Stimulated activated CD8-positive, alpha-beta memory T cell treated with anti-CD3 and anti-CD28 coated beads, Interleukin-15, amount 100 ng/mL, for 48 hours (primary cell): ENCODE measurements around the gene ARHGAP42.
"Not testable (repeated sequence)": the region's sequence is repeated elsewhere in the genome, so short reads cannot be mapped to it uniquely, and the experiment has no call there.

Source experiments
- DNase-seq, 2 donors: peaks; one replicate each; pipeline ENCODE4 v3.0.0-alpha.2; 2020; ENCODE audit warnings: low read depth in 2 of 2

Gene ARHGAP42

DNA sequence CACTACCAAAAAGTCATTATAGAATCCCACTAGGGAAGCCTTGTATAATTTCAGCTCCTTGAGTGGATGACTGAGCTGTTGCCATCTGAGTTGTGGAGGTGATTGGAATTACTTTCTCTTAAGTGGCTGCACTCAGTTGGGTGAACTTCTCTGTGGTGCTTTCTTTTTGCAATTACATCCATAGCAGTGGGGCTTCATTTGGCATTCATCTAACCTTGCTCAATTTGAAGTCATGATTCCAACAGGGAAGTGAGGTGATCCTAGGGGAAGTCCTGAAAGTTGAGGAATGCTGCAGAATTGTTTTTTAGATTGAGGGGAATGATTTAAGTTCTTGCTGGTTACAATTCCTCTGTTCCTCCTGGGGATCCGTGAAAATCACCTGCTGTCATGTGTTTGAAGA lies 39.6 kb downstream of the ARHGAP42 start:
- DNase-seq = no peak

DNA sequence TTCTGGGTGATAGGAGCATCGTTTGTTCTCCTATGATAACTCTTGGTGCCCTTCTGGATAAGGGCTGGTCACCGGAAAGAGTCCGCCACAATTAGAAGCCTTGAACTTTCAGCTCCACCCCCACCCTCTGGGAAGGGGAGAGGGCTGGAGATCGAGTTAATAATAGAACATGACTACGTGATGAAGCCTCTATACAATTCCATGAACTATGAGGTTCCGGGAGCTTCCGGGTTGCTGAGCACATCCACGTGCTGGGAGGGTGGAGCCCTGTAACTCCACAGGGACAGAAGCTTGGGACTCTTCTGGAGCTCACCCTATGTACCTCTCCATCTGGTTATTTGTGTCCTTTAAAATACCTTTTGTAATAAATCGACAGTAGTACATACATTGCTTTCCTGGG lies 40.3 kb downstream of the ARHGAP42 start:
- DNase-seq = no peak

- no peak for DNase-seq
These were observed 43.2 kb downstream of the ARHGAP42 start for GRCh38 chr11:100730266-100730665.

GRCh38 chr11:100731471-100731870 lies 44.4 kb downstream of the ARHGAP42 start:
- DNase-seq = no peak

- no peak for DNase-seq
These were observed 45.9 kb downstream of the ARHGAP42 start for GRCh38 chr11:100732949-100733348.

GRCh38 chr11:100734743-100735527 lies 47.8 kb downstream of the ARHGAP42 start:
- no peak for DNase-seq

DNA sequence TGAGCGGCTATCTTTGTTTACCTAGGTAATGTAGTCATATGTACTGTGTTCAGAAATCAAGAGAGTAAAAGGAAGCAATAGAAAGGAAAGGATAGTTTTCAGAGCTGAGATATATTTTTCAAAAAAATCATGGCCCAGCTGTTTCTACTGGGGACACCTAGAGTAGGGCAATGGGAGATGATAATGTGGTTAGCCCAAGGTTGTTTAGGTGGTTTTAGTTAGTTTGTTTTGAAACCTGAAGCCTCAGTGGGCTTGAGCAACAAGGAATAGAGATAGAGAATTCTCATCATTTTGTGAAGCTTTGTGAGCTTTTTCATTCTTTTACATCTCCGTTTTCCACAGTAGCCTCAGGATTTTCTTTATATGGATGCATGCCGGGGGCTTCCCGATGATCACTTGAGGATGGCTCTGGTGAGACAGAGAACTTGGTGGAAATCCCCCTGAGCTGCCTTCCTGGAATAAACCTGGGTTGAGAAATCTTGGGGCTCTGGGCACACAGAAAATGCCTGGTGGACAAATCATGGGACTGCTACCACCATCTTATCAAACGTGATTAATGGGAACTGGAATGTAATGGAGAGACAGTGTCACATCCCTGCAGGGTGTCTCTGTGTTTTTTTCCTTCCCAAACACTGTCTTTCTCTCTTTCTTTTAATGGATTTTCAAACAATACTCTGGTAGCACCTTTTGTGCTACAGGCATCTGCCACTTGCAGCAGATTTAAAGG lies 49.0 kb downstream of the ARHGAP42 start:
- no peak for DNase-seq

- no peak for DNase-seq
These were observed 51.7 kb downstream of the ARHGAP42 start for GRCh38 chr11:100738701-100739270.

DNA sequence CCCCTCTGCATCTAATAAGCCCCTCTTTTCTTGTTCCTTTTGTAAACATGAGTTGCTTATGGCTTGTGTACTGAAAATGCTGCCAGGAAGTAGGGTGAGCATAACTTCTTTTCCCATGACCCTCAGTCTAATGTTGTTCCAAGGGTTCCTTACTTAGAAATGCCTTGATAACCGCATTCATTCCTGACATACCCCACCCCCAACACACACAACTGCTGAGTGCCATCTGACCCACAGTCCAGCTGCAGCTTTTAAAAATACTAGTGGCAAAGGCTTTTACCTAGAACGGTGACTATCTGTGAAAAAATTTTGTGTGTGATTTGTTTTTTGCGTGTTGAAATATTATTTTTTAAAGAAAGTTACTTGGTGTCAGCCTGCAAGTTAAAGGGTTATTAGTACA lies 52.6 kb downstream of the ARHGAP42 start:
- DNase-seq = no peak

DNA sequence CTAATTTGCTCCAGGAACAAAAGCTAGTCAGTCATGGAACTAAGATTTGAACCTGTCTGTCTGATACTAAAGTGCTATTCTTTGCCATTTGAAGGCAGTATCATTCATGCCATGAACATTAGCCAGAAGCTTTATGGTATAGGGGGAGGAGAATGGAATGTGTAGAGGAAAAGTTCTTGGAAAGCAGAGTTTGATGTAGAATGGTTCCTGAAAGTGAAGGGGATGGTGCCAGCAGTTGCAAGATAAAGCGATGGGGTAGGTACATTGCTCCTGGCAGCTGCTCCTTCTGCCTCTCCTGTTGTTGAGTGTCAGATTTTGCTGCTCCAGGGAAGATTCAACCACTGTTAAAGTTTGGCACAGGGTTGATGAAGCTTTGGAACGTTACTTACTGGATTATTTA lies 53.4 kb downstream of the ARHGAP42 start:
- DNase-seq = no peak

GRCh38 chr11:100741866-100742625 lies 55.0 kb downstream of the ARHGAP42 start:
- DNase-seq = no peak

- no peak for DNase-seq
These were observed 59.4 kb downstream of the ARHGAP42 start for GRCh38 chr11:100746448-100746847.

GRCh38 chr11:100748153-100748552 lies 61.1 kb downstream of the ARHGAP42 start:
- no peak for DNase-seq

- not testable (repeated sequence) for DNase-seq
These were observed 62.9 kb downstream of the ARHGAP42 start for GRCh38 chr11:100749887-100750565.

DNA sequence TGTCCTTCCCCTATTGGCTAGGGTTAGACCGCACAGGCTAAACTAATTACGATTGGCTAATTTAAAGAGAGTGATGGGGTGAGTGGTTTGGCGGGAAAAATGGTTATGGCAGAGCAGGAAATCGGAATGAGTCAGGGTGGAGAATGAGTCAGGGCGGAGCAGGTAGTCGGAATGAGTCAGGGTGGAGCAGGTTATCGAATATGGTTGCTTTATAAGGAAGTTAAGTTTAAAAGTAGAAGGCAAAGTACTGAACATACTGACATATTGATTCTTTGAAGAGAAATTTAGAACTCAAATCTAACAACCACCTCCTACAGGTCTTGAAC lies 63.4 kb downstream of the ARHGAP42 start:
- not testable (repeated sequence) for DNase-seq

DNA sequence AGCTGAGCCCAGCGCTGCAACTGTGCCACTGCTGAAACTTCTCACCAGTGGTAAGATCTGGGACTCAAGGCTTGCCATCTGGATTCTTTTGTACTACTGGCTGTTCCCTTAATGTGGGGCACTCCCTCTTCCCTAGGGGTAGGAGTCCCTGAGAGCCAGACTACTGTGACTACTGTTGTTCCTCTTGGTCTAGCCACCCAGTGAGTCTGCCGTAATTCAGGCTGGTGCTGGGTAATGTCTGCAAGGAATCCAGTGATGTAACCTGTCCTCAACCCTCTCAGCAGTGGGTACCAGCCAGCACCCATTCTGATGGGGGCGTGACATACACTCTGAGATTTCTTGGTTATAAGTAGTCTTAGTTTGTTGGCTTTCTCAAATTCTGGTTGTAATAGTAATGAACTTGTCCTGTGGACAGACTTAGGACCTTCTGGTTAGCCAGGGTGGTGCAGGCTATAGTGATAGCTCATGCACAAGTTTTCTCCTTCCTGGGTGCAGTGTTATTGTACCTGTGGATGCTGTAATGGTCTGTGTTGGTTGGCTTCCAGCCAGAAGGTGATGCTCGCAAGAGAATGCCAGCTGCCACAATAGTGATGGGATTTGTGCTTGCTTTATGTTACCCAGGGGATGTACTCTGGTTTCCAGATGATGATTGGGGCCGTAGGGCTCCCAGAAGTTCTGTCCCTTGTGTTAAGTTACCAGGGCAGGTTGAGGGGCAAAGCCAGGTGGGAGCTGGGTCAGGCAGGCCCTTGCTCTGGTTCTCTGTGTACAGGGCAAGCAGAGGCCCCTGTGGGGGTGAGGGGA lies 65.5 kb downstream of the ARHGAP42 start:
- DNase-seq = no peak

- DNase-seq = no peak
These were observed 66.1 kb downstream of the ARHGAP42 start for GRCh38 chr11:100753172-100753543.

GRCh38 chr11:100753571-100753970 lies 66.5 kb downstream of the ARHGAP42 start:
- no peak for DNase-seq

- DNase-seq = no peak
These were observed 69.5 kb downstream of the ARHGAP42 start for GRCh38 chr11:100756559-100756958.

GRCh38 chr11:100757646-100758045 lies 70.6 kb downstream of the ARHGAP42 start:
- no peak for DNase-seq

DNA sequence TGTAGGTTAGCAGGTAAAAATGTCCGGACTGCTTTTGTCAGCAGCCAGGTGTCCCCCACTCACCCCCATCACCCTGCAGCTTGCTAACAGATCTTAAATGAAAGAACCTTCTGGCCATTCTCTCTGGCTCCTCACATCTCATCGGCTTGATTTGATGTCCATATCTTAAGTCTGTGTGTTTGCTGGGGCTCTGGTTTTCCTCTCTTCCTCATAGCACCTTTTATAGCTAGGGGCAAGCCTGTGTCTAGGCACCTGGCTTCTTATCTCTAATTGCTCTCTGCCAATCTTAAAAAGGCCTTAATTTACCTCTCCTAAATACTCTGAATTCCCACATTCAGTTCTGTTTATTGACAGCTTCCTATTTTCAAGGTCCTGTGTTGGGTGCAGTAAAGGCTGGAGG lies 72.0 kb downstream of the ARHGAP42 start:
- DNase-seq = no peak
